ENCODE results near the gene IGLON5.

DNA sequence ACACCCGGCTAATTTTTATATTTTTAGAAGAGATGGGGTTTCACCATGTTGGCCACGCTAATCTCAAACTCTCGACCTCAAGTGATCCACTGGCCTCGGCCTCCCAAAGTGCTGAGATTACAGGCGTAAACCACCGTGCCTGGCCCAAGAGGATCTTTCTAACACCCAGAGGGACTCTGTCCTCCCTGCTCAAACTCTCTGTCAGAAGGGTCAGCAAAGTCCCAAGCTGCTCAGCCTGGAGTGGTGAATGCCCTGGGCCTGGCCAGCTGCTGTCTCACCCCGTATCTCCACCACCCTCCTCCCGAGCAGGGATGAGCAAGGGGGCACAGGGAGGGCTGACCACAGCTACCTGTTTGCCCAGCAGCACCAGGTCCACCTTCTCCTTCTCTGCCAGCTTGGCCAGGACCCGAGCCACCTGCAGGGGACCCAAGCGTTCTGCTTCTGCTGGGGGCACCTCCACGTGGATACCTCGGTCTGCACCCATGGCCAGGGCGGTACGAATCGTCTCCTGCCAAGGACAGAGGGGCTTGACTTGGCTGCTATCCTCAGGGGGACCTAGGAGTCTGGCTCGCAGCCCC is 41.4 kb downstream of the IGLON5 start:
- no peak for TF ChIP-seq GATA2 (IDR thresholded peaks at IDR 0.05; ENCODE audit: low read depth, low read length)
- TF ChIP-seq GATA3 (IDR thresholded peaks at IDR 0.05; ENCODE audit: low read depth, low read length), result no peak
